GM18519 (cell line): ENCODE data around the gene DISC1.

Experiments used
- ATAC-seq: cut with Tn5 transposase; IDR thresholded peaks from one replicate; pipeline ENCODE4 v1.9.1; 2021; ENCODE audit warnings: mild to moderate bottlenecking, moderate library complexity; ENCODE audit not compliant: unreplicated experiment, low FRiP score

Gene DISC1

DNA sequence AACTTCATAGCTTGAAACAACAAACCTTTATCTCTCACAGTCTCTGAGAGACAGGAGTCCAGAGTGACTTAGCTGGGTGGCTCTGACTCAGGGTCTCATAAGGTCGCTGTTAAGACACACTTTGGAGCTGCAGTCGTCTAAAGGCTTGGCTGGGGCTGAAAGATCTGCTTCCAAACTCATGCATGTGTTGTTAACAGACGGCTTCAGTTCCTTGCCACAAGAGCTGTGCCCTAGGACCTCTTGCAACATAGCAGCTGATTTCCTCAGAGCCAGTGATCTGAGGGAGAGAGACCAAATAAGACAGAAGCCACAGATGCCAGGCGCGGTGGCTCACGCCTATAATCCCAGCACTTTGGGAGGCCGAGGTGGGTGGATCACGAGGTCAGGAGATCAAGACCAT is 176.8 kb downstream of the DISC1 start:
- no peak for ATAC-seq

DNA sequence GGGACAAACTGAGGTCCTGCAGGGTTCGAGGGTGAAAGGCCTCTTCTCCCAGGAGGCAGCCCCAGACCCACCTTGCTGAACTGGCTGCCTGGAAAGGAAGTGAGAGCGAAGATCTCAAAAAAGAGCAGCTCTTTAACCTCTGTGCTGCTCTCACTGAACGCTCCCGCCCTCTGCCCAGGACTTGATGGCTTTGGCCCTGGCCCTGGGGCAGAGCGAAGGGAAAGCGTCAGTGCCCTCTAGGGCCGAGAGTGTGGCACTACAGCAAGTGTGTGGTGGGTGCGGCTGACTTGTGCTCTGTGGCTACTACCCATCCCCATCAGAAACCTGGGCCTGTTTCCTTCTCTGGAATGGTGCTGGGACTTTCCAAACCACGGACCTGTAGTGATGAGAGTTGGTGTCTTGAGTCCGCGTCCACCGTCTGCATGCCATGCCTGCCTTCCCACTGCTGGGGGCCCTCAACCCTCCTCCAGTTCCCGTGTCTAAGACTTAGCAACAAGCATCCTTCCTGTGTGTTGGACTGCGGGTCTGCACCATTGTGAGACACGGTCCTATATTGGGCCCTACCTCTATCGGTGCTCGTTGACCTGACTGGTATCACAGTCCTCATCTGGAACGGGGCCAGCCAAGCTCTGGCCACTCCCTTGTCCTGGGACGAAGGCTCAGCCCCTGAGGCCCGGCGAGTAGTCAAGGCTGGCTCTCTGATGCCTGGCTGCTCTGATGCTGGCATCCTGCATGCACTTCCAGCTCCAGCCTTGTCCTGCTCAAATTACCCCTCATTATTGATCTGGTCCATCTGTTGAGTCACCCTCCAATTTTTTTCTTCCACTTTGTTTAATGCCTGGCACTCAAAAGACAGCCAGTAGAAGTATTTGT is 180.3 kb downstream of the DISC1 start:
- peak; percentile 93 for ATAC-seq

DNA sequence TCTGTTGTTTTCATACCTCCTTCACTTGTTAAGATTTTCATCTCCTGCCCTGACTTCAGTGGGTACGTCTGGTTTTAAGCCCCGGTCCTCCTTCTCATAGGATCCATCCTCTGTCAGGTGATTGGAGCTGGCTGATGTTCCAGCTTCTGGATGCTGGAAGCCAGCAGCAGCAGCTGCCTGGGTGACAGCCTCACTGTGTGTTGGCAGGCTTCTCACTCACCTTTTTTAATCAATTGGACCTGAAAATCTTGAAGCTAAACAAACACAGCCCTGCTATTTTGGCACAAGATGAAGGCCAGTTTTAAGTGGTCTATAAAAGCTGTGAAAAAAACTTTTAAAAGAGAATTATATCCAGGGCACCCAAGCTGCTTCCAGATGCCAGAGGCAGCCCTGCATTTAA is 181.0 kb downstream of the DISC1 start:
- ATAC-seq, result no peak

DNA sequence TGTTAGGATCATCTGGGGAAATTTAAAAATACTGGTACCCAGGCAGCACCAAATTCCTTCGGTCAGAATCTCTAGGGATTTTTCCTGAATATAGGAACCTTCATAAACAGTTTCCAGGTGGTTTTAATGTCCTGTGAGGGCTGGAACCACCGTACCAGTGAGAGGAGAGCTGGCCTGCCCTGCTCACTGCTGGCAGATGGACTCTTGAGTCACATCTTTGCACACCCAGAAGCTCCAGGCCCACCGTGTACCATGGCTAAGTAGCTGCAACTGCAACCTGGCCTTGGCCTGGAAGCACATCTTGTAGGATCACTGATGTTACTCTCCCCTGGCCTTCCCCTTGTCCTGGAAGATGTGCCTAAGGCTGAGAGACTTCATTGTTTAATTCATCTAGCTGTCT is 181.5 kb downstream of the DISC1 start:
- ATAC-seq, result no peak

DNA sequence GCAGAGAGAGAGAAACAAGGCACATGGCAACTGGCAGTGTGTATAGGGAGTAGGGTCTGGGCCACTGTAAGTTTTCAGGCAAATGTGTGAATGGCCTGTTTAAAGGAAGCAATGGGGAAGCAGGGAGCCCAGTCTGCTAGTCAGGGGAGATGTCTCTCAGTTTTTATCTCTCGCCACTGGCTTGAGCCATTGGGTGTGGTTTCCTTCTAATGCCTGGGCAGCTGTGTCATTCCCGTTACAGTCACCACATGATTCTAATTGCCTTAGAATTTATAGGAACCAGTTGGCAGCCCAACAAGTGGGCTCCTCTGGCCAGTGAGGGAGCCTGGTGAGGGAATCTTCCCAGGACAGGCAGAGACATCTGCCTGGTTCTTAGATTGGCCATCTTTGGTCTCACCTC is 182.4 kb downstream of the DISC1 start:
- no peak for ATAC-seq

DNA sequence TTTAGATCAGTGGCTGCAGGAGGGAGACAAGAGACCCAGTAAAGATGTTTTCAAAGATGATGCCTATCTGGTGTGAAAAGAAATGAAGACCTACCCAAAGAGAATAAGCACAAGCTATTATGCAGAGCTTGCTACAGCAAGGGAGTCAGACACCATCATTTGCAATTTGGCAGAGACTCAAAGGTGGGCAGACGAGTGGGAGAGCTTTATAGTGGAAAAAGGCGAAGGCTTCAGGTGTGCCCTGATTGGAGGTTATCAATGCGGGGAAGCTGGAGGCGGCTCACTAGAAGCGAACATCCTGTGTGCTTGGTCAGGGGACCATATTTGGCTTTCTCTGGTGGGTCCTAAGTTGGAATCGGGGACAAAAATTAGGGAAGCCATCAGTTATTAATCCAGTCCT is 183.8 kb downstream of the DISC1 start:
- ATAC-seq, result no peak

DNA sequence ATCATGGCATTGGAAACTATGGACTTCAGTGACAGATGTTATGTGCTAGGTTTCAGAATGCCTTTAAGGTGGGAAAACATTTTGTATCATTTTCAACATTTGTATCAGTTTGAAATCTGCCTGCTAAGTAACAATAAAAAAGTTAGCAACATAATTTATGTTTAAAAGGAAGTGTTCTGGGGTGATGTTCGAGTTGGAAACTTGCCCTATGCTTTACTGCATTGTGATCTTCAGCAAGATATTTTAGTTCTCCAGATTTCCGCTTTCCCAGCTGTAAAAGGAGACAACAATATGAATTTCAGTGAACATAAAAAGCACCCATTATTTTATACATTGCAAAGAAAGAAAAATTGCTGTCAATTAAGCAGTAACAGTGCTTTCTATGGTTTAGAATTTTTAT is 187.4 kb downstream of the DISC1 start:
- ATAC-seq, result no peak

DNA sequence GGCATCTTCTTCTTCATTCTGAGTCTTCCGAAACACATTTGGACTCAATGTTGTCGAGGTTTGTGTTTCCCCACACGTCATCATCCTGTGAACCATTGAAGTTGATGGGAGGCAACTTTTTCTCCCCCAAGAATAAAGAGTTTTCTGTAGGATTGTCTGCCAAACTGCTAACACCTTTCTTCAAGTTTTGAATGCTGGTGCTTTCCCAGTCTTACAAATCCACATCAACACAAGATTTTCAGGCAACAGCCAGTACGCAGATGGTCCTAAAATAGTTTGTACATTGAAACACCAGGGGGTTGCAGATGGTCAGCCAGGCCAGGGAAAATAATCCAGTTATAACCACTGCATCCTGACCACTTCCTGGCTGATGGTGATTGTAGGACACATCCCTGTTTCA is 187.9 kb downstream of the DISC1 start:
- ATAC-seq, result no peak

DNA sequence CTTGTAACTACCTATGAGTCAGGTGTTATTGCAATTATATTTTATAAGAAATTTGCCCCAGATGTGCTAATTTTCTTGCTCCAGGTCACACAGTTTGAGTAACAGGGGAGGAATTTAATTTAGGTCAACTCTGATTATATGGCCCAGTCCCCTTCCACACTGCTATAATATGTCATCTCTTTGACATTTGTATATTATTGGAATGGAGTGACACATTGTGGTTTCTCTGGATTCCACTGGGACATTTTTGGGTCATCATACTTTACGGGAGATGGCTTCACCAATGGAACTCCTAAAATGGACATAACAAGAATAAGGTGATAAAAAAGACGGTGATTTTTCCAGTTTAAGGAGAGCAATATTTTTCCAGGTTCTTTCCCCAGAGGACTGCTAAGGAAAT is 191.2 kb downstream of the DISC1 start:
- no peak for ATAC-seq

DNA sequence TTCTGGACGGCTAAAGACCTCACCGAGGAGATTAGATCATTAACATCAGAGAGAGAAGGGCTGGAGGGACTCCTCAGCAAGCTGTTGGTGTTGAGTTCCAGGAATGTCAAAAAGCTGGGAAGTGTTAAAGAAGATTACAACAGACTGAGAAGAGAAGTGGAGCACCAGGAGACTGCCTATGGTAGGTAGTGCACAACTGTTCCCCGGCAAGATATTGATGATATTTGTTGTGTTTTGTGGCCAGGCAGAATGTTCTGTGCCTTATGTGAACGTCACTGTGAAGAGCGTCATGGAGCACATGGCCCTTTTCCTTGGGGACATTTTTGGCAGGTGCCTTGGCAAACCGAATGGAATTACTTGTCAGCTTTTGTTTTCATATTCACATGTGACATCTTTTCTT is 191.7 kb downstream of the DISC1 start:
- no peak for ATAC-seq

DNA sequence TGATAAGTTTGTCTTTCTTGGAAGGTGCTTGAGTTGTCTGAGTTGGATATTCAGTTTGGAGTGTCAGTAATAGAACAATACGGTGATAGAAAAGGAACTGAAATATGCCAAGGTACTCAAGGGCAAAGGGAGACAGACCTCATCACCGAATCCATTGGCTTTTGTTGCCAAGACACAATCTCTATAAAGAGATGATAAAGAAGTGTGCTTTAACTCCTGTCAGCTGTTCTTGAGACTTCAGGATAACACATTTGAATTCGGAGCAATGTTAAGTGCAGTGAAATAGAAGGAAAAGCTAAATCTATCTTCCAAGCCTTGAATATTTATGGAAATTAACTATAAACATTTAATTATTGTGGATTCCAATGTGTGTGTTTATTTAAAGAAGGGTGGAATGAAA is 194.7 kb downstream of the DISC1 start:
- no peak for ATAC-seq

DNA sequence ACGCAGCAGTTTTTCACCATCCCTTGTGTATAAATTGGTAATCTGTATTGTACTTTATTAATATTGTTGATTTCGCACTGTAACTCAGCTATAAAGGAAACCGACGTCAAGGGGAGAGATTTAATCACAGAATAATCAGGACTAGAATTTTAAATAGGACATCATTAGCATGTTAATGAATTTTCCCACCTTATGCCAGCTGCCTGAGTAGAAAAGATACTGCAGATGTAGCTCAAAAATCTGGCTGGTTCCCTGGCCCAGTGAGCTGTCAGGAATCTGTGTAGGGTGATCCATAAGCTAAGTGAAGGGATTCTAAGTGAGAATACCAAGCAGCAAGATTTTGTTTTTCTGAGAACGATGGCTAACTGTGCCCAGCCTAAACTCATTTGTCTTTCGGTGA is 195.5 kb downstream of the DISC1 start:
- no peak for ATAC-seq

DNA sequence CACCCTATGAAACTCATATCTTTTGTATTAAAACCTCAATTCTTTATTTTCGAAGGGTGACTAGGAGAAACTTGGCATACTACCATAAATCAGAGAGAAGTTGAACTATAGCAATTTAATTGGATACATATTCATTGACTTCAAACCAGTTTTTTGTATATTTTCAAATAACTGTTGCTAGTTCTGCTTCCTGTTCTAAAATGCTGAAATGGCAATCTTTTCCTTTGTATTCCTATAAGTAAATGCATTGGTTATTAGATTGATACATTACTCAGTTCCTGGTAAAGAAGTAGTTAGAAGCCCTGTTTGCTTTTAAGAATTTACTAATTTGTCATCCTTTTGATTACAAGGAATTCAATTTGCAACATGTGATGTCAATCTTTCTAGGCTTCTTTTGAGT is 200.0 kb downstream of the DISC1 start:
- no peak for ATAC-seq

DNA sequence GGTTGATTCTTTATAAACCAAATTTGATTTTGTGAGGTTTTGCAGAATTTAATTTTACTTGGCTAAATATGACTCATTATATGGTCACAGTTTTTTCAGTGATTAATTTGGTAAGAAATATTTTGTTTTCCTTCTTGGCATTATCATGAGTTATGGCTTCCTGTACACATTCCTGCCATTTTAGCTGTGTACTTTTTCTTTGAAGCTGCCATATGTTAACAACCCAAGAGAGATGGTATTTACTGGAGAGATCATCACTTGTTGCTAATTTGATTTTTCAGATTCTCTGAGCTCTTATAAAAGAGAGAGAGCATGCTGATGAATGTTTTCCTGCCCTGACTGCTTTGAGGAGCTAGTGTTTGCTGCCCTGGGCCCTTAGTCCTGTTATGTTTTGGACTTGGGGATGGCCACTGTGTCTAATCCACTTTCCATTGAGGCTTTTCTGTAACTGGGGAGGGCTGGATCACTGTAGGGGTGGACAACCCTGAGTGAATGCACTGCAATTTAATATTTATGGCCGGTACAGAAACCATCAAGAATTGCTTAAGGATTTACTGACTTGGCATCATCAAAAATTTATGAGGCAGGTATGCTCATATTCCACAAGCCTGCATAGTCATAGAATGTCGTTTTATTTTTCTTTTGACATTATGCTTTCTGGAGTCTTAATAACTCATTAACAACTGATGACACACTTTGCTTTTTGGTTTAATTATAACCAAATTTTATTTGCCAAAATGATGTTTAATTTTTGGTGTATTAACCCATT is 200.9 kb downstream of the DISC1 start:
- ATAC-seq, result no peak

DNA sequence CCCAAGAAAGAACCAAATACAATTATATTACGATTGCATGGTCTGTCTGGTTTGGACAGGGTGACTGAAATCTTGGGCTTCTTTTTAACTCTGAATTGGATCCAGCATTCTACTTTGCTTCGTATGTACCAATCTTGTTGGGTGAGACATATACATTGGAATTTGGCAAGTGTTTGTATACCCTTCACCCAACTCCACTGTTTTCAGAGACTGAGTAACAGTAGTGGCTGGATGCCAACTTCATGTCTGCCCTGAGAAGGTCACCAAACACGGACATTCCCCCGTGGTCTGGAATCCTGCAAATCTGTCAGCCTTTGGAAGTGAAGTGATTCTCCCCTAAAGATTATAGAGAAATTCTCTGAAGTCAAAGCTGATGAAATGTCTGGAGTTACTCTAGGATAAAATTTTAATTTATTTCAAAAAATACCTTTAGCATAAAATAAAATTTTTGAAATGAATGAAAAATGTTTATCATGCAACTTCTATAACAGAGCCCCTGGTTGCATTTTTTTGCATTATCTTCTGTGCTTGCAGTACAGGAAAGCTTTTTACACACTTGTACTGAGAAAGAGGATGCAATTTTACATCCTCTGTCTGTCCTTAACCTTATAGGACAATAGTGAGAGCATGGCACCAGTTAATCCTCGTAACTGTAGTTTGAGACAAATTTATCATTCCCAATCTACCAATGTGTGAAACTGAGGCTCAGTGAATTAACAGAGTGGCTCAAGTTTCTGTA is 201.8 kb downstream of the DISC1 start:
- ATAC-seq, result no peak

DNA sequence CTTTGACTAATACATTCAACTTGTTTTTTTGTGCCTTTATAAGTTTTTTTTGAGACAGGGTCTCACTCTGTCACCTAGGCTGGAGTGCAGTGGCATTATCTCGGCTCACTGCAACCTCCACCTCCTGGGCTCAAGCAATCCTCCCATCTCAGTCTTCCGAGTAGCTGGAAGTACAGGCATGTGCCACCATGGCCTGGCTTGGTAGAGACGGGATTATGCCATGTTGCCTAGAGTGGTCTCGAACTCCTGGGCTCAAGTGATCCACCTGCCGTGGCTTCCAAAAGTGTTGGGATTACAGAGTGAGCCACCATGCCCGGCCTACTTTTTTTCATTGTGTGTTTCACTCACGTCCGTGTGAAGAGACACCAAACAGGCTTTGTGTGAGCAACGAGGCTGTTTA is 202.7 kb downstream of the DISC1 start:
- ATAC-seq, result no peak

DNA sequence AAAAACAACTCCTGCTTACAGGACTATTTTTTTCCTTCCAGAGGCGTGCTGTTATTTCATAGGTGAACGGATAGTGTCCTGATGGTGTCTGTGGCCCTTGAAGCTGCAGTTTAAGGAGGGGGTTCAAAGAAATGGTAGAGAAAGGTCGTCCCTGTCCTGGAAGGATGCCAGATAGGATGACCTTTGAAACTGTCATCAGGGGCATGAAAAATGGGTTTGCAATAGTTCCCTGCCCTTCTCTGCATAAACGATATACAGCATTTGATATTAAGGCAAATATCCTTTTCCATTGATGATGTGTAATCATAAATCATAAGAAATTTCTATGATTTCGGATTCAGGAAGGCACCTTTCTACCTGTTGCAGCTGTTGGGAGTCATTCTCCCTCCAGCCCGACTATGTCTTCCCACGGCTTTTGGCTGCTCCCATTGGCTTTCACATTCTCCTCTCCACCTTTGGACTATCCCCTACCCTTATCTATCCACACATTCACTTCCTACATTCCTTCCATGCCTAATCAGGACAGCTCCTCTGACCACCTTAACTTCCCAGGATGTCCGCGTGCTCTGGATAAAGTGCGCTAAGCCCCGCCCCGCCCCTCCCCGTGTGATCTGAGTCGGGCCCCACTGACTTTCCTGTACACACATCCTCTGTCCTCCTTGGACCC is 209.8 kb downstream of the DISC1 start:
- ATAC-seq, result no peak

DNA sequence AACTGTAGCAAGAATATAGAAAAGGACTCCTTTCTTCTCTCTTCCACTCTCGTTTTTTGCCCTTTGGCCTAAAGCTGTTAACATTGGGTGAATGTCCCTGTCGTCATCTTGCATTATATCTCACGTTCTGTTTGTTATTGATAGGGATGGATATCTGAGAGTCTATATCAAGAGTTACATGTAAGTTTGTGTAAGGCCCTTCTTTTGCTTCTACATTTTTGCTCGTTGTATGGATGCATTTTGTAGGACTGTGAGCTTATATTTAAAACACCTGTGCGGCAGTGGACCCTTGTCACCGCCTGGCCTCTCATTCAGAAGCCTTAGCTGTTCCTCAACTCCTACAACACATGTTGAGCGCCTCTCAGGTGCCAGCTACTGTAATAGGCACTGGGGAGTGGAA is 211.9 kb downstream of the DISC1 start:
- ATAC-seq, result no peak

DNA sequence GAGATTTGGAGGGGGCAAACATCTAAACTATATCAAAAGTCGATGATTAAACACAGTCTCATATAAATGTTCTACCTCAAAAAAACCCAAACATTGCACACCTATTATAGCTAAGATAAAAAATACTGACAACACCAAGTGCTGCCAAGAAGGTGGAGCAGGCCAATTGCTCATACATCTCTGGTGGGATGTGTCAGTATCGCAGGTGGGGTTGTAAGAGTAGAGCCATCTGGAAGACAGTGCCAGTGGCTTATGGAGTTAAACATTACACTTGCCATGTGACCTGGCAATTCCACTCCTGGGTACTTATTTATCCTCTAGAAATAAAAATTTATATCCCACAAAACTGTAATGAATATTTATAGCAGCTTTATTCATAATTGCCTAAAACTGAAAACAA is 213.4 kb downstream of the DISC1 start:
- no peak for ATAC-seq

DNA sequence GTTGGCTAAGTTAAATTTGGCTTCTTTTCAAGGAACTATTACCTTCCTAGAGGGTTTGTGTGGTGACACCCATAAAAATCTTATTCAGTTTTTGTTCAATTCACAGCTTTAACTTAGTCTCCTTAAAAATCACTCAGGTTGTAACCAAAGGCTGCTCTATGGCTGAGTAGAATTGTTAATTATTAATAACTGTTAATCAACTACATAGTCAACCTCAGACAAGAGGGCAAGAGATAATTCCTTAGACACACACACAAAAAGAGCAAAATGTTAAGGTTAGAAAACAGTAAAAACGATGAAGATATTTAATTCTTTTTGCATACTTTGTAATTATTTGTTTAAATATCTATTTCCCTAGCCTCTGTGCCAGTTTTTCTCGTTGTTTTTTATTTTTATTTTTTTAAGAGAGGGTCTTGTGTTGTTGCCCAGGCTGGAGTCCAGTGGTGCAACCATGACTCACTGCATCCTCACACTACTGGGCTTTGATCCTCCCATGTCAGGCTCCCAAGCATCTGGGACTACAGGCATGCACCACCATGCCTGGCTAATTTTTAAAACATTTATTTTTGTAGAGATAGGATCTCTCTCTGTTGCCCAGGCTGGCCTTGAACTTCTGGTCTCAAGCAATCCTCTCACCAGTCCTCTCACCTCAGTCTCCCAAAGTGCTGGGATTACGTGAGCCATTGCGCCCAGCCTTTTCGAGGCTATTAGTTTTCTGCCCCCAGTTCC is 215.2 kb downstream of the DISC1 start:
- ATAC-seq, result no peak
